Measurements from ENCODE around the gene ANKRD40.
"Not testable (repeated sequence)": the region's sequence is repeated elsewhere in the genome, so short reads cannot be mapped to it uniquely, and the experiment has no call there.

ANKRD40 gene

GRCh38 chr17:50685691-50686493 is 21.8 kb downstream of the ANKRD40 start:
- DNase-seq (ENCODE audit: low read depth in 2 of 2): no peak

GRCh38 chr17:50685334-50685665 is 22.4 kb downstream of the ANKRD40 start:
- no peak for DNase-seq (ENCODE audit: low read depth in 2 of 2)

GRCh38 chr17:50684612-50685333 is 22.9 kb downstream of the ANKRD40 start:
- no peak for DNase-seq (ENCODE audit: low read depth in 2 of 2)

- DNase-seq (ENCODE audit: low read depth in 2 of 2): no peak
Observed at GRCh38 chr17:50684288-50684611, 23.5 kb downstream of the ANKRD40 start.

GRCh38 chr17:50683434-50684287 is 24.1 kb downstream of the ANKRD40 start:
- DNase-seq (ENCODE audit: low read depth in 2 of 2): no peak

- no peak for DNase-seq (ENCODE audit: low read depth in 2 of 2)
Observed at GRCh38 chr17:50682938-50683337, 24.8 kb downstream of the ANKRD40 start.

GRCh38 chr17:50682441-50682840 is 25.3 kb downstream of the ANKRD40 start:
- DNase-seq (ENCODE audit: low read depth in 2 of 2): no peak

GRCh38 chr17:50681263-50682200 is 26.2 kb downstream of the ANKRD40 start:
- no peak for DNase-seq (ENCODE audit: low read depth in 2 of 2)

- not testable (repeated sequence) for DNase-seq (ENCODE audit: low read depth in 2 of 2)
Observed at GRCh38 chr17:50680543-50681262, 27.0 kb downstream of the ANKRD40 start.

- no peak for DNase-seq (ENCODE audit: low read depth in 2 of 2)
Observed at GRCh38 chr17:50680126-50680525, 27.6 kb downstream of the ANKRD40 start.

- no peak for DNase-seq (ENCODE audit: low read depth in 2 of 2)
Observed at GRCh38 chr17:50679008-50679544, 28.6 kb downstream of the ANKRD40 start.

GRCh38 chr17:50677851-50678375 is 29.8 kb downstream of the ANKRD40 start:
- no peak for DNase-seq (ENCODE audit: low read depth in 2 of 2)

GRCh38 chr17:50676065-50676975 is 31.4 kb downstream of the ANKRD40 start:
- DNase-seq (ENCODE audit: low read depth in 2 of 2): no peak

GRCh38 chr17:50675627-50676026 is 32.1 kb downstream of the ANKRD40 start:
- no peak for DNase-seq (ENCODE audit: low read depth in 2 of 2)

GRCh38 chr17:50675190-50675589 is 32.5 kb downstream of the ANKRD40 start:
- DNase-seq (ENCODE audit: low read depth in 2 of 2): no peak

GRCh38 chr17:50672831-50673551 is 34.7 kb downstream of the ANKRD40 start:
- no peak for DNase-seq (ENCODE audit: low read depth in 2 of 2)

- DNase-seq (ENCODE audit: low read depth in 2 of 2): no peak
Observed at GRCh38 chr17:50672071-50672470, 35.6 kb downstream of the ANKRD40 start.

GRCh38 chr17:50668838-50669581 is 38.7 kb downstream of the ANKRD40 start:
- DNase-seq (ENCODE audit: low read depth in 2 of 2): no peak
